Stimulated activated CD8-positive, alpha-beta memory T cell treated with anti-CD3 and anti-CD28 coated beads, Interleukin-7, amount 100 ng/mL, for 48 hours (primary cell): Measurements from ENCODE around the gene HHIPL1.
A peak's percentile ranks its signal among the peaks of the same experiment; 100 is the strongest.

Experiments
- DNase-seq, 2 donors: peaks; one replicate each; pipeline ENCODE4 v3.0.0-alpha.2; 2020; ENCODE audit warnings: low read depth in 1 of 2; ENCODE audit errors: extremely low read depth in 1 of 2

The HHIPL1 gene

DNA sequence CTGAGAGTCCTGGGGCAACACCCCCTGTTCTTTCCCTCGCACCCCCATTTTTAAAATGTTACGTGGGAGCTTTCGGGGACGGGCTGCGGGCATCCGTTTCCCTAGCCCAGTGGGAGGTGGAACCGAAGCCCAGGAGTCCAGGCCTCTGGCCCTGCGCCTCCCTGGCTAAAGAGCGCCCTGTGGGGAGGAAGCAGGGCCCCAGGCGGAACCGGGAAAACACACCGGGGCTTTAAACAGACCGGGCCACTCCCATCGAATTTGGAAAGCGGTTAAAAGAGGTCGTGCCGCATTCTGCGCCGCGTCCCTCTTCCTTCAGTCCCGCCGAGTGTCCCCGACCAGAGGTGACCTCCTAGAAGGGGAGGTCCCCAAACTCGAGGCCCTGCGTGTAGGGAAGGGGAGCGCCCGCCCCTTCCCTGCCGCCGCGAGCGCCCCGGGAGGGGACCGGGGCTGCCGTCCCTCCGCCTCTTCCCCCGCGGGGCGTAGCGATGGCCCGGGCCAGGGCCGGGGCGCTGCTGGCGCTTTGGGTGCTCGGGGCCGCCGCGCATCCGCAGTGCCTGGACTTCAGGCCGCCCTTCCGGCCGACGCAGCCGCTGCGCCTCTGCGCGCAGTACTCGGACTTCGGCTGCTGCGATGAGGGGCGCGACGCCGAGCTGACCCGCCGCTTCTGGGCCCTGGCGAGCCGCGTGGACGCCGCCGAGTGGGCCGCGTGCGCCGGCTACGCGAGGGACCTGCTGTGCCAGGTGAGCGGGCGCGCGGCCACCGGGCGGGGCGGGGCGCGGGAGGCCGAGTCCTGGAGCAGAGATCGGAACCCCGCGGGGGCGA is at the start of gene HHIPL1:
Gene HHIPL1, plus strand, starts transcription at position 407 of the 822 bp plus-strand sequence. Its CDS starts 79 bp downstream, at position 486.
- no peak for DNase-seq

DNA sequence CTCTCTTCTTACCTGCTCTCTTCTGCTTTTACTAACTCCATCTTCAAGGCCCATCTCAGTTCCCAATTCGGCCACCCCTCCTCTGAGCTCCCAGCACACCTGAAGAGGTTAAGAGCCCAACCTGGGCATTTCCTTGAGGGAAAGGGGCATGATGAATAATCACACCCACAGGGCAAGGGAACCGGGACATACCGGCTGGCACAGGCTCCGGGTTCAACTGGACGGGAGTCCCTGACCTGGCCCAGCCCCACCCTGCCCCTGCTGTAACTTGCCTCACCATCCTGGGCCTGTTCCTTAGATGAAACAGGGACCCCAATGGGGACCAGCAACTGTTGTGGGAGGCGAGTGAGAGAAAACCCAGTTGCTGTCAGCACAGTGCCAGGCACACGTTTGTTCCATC is 49.4 kb upstream of the HHIPL1 start:
- no peak for DNase-seq

DNA sequence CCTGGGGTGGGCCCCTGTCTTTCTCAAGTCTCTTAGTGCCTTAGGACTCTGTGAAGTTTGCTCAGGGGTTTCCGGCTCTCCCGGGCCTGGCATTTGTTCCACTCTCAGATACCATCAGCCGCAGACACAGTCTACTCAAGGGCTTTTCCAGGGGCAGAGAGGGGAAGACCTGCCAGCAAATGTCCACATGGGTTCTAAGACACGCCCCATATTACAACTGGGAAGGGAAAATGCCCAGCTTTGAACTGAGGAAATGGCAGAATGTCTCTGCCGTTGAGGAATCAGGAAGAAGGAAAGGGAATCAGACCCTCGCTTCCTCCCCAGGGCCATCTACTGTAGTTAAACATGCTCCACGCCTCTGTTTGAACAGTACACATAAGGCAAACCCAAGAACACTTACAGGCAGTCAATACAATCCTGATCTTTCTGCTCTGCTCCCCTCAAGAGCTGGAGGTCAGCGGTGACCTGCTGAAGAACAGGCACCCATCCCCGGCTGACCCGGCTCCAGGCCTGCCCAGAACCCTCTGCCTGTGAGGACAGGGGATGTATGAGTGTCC is 48.8 kb upstream of the HHIPL1 start:
- no peak for DNase-seq

DNA sequence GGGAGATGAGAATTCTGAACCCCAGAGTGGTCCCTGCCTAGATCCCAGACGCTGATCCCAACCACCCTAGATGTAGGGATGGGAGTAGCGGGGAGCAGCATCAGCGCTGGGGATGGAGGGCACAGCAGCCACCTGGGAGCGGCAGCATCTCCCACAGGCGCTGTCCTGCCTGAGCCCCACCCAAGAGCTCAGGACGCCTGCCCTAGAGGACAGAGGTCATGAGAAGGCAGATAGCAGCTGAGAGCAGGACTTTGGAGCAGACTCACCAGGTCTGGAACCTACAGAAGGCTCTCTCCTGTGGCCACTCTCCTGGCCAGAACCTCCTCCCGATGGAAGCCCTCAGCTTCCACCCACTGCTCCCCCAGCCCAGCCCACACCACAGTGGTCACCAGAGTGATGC is 48.2 kb upstream of the HHIPL1 start:
- DNase-seq: no peak

DNA sequence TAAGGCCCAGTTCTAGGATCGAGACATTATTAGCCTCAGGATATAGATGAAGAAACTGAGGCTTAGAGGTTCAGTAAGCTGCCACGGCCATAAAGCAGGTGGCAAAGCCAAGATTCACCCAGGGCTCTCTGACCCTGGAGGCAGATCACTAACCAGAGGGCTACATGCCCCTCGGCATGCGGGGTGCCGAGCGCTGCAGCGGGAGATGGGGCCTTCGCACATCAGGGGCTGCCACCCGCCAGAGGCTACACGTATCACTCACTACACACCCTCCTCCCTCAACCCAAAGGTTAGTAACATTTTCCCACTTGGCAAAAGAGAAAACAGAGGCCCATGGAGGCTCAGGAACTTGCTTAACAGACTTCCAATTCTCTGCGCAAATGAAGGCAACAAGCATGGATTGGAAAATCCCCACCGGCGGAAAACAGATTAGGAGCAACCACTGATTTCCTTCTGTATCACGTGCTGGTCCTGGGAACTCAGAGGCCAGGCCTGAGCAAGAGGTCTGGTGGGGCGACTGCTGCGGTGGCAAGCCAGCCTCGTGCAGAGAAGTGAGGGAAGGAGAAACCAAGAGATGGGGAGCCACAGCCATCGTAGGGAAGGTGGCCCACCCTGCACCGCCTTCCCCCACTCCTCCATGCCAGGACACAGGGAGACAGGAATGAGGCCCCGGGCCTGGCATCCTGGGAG is 46.9 kb upstream of the HHIPL1 start:
- DNase-seq: no peak

DNA sequence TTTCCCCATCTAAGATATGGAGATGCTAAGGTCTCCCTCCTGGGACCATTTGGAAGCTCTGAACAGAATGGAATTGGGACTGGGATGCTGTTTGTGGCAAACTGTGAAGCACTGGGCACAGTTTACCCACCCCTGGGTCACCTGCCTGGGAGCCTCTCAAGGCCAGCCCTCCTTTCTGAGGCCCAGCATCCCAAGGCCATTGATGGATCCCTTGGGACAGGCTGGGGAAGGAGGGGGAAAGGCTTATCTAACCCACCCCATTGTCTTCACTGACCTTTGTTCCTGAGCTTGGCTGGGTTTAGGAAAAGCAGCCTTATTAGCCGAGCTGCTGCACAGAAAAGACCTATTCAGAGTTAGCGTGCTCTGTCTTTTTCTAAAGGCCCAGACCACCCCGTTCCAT is 46.2 kb upstream of the HHIPL1 start:
- DNase-seq: no peak

DNA sequence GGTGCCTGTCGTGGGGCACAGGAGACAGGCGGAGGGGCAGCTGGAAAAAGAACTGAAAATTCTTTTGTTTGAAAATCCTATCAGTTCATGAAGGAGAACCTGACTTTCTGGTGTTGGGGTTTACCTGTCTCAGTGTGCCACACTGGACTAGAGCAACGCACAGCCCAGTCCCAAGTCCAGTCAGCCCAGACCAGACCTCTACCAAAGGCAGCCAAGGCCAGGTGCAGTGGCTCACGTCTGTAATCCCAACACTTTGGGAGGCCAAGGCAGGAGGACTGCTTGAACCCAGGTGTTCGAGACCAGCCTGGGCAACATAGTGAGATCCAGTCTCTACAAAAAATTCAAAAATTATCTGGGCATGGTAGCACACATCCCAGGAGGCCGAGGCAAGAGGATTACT is 45.5 kb upstream of the HHIPL1 start:
- DNase-seq: no peak

DNA sequence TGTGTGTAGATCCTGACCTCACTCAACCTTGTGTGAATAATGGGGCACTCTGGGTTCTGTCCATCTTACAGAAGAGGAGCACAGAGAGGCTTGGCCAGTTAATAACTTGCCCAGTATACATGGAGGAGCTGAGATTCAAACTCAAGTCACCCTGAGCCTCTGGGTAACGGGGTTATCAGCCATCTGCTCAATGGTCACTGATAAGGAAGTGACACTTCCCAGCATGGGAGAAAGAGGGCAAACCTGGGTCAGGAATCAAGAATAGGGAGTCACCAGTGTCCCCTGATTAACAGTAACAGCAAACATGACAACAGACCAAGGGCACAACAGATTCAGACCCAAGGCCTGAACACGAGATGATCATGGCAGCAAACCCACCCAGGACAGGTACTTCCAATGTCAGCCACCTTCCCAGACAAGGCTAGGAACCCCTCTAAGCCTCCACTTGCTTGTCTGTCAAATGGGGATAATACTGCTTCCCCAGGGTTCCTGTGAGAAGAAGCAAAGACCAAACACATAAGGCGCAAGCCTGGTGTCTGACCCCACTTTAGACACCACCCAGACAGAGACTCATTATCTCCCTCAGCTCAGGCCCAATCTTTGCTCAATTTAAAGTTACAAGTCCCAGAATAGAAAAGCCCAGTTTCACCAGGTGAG is 44.6 kb upstream of the HHIPL1 start:
- no peak for DNase-seq

DNA sequence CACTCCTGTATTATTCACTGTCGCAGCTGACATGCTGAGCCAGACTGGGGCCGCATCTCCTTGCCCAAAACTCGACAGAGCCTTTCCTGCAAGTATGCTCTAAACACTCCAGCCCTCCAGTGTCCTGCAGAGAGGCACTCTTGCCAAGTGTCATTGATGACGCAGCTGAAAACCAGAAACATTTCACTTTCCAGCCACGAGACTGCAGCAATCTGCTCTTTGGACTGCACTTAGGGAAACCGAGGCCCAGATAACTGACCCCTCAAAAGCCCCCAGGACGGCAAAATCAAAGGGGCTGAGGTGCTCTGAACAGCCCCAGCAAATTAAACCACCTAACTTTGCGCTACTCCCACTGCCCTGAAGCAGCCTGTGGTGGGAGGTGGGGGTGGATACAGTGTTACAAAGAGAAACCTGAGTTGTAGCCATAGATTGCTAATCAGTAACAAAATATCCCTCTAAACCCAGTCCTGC is 43.5 kb upstream of the HHIPL1 start:
- no peak for DNase-seq

DNA sequence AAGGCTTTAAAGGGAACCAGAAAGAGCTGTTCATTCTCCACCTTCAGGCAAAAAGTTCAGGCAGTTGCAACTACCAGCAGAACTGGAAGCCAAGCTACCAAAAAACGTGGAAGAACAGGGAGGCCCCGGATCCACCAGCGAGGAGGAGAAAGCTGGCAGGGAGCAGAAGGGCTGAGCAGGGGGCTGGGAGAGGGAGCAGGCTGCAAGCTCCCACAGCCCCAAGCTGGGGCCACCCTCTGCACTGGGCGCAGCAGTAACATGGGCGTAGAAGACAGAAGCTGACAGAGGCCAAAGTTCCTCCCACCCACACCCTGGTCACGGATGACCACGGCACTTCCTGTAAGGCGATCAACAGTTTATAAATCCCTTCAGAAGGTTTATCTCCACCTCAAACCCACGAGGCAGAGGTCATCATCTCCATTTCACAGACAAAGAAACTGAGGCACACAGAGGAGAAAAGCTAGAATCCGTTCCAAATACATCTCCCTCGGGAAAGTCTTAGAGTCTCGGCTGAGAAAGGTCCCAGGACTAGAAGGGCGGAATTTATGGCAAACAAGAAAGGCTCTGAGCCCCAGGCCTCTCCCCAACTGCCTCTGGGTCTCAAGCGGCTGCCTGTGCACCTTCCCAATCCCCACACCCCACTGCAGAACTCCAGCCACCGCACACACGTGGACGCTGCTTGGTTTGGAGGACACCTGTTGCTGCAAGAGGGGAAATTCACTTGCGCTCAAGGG is 42.7 kb upstream of the HHIPL1 start:
- no peak for DNase-seq

DNA sequence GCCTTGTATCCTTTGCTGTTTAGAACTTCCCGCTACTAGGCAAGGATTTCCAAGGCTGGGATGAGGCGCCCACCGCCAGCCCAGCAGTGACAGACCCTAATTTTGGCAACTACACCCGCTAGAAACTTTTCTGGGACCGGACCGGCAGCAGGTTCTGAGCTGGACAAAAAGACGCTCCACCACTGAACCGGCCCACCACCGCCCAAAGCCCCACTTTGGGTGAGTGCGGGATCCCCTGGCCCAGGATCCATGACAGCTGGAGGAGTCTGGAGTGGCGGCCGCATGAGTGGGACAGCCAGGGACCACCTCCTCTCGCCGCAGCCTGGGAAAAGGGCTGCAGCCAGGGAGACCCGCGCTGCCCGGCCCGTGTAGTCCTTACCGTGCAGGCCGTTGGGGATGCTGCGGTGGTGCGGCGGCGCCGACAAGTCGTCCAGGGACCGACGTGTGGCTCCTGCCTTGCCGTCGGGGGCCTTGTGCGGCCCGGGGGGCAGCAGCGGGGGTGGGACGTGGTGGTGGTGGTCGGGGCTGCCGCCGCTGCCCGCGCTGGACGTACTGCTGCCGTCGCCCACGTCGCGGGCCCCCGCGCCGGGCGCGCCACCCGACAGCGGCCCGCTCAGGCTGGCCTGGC is 42.0 kb upstream of the HHIPL1 start:
- DNase-seq: no peak

DNA sequence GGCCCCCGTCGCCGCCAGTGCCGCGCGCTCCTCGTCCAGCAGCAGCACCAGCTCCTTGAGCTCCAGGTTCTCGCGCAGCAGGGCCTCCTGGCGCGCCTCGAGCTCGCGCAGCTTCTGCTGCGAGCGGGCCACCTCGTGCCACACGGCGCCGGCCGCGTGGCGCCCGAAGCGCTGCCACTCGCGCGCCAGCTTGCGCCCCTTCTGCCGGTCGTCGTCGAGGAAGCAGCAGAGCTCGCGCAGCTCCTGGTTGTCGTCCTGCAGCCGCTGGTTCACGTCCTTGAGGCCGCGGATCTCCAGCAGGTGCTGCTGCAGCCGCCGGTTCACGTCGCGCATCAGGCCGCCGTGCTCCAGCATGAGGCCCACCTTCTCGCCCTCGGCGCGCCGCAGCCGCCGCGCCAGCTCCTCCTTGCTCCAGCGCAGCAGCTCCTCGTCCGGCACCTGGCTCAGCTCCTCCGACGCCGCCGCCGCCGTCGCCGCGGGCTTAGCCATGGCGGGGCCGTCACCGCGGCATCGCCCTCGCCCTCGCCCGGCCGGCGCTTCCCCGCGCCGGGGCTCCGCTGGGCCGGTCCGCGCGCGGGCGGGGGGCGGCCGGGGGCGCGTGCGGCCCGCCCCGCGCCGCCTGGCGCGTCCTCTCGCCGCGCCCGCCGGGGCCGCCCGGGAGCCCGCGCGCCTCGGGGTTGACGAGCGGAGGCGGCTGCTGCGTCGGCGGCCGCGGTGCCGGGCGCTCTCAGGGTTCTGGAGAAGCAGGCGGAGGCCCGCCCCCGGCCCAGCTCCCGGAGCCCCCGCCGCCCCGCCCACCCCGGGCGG is 41.3 kb upstream of the HHIPL1 start, which contains the start of gene CCDC85C:
Gene CCDC85C, minus strand, starts transcription at position 737 of the 807 bp plus-strand sequence. Its CDS starts 248 bp downstream, at position 489.
- DNase-seq: peak in 1 of 2 donors; percentile 8

DNA sequence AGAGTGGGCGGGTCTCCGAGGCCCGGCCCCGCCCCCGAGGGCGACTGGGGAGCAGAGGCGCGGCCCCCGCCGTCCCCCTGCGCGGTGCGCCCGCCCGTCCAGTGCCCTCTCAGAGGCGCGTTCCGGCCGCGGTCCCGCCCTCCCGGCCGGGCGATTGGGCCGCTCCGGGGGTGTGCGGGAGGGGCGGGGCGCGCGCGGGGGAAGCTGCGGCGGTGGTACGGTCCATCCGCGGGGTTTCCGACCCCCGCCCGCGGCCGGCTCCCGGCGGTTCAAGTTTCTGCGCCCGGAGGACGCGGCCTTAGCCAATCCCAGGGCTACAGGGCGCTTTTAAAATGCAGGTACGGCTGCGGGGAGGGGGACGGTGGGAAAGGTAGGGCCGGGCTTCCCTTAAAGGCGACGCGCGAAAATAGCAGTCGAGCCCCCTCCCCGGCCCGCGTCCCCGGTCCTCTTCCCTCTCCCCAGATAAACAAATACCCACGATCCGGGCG is 40.6 kb upstream of the HHIPL1 start:
- DNase-seq: peak; percentile 82 to 87

DNA sequence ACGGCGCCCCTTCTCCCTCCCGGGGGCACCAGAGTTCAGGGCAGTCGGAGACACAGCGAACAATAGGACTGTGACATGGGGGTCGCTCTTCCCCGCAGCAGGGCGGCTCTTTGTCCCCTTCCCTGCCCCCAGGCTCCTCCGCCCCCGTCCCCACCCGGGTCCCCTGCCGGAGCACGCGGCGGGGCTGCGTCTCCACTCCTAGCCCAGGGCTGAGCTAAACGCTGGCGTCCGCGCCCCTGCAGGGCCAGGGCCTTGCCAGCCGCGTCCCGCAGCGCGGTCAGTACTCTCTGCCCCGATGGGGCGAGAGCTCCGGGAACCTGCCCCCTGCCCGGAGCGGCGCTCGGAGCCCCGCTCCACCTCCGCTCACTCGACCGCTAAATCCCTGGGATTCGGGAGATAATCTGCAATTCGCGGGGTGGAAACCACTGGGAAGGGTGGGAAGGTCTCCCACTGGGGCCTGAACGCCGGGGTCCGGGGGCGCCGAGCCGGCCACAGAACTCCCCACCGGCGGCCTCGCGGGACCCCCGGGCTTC is 40.1 kb upstream of the HHIPL1 start:
- DNase-seq: no peak

DNA sequence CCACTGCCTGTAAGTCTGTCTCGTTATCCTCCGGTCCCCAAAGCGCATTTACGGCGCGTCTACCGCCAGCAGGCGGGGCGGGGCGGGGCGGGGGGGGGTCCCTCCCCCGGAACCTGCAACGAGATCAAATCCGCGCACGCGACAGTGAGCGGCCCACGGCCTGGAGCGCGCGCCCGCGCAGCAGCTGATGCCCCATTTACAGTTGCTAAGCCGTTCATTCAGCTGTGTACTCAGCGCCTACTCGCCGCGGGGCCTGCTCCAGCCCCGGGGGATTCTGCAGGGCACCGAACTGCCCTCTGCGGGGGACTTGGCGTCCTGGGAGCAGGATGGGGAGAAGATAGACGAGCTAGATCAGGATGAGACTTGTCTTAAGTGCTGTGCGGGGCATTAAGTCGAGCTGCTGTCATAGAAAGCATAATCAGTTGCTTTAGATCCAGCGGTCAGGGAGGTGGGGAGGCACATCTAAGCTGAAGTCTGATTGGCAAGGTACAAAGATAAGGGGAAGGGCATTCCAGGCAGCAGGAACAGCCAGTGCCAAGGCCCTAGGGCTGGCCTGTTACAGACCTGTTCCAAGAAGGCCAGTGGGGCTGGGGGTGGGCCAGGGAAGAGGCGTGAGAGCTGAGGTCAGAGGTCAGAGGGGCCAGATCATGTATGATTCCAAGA is 39.5 kb upstream of the HHIPL1 start:
- peak; percentile 41 to 56 for DNase-seq

DNA sequence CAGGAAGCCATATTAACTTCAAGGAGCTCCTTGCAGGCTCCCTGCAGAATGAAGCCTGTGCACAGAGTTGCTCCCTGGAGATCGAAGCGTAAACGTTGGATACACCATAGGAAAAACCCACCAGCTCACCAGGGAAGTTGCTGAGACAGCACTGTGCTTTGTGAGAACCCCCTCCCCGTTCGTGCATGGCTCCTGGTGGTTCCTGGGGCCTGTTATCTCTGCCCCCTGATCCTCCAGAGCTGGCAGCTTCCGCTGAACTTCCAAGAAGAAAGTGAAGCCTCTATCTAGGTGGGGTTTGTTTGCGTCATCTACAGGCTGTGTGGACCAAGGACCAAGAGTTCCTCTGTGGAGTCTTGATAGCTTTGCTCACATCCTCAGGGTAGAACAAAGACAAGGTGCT is 38.6 kb upstream of the HHIPL1 start:
- no peak for DNase-seq

DNA sequence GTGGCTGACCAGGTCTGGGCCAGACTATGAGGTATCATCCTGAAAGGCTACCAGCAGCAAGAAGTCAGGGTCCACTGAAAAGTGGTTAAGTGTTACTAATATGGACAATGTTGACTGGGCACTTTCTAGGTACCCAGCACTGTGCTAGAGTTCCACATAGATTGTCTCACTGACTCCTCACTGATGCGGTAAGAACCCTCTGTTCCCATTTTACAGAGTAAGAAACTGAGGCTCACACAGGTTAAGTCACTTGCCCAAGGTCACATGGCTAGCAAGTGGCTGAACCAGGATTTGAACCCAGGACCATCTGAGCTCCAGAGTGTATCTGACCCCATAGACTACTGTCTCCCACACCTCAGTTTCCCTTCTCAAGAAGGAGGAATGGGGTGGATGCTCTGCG is 36.3 kb upstream of the HHIPL1 start:
- no peak for DNase-seq
